Cardiac septum (tissue), 1 donor: ENCODE data around the gene BRCC3. TPM values are rescaled to one million over a fixed set of nuclear protein-coding genes. Genes with fewer than 3 reads are reported as not detected.

Experiments
- DNase-seq: peaks from one replicate; pipeline ENCODE4 v3.0.0-alpha.2; 2020; ENCODE audit warnings: low spot score
- intact Hi-C: fragments of 100-400 bp; cut with DNase I; formaldehyde crosslinking; loops from one replicate; pipeline ENCODE4 v1.14.0; 2022
- total RNA-seq: library from RNA; stranded (reverse); fragmentation: NEBNext Ultra II Directional; extraction: Animal tissue kit (Norgen Biotek cat#: 25700); gene quantifications from one replicate; pipeline ENCODE4 v1.2.1, GENCODE V29; 2021
- donor health status: DM: no; HTN: no; CAD: no.

The BRCC3 gene
- total RNA-seq, 1 donor from 2014 or later = 15.6 TPM

GRCh38 chrX:155055494-155055893 is 15.8 kb upstream of the BRCC3 start:
- no peak for DNase-seq
- intact Hi-C loops = no loop called here

DNA sequence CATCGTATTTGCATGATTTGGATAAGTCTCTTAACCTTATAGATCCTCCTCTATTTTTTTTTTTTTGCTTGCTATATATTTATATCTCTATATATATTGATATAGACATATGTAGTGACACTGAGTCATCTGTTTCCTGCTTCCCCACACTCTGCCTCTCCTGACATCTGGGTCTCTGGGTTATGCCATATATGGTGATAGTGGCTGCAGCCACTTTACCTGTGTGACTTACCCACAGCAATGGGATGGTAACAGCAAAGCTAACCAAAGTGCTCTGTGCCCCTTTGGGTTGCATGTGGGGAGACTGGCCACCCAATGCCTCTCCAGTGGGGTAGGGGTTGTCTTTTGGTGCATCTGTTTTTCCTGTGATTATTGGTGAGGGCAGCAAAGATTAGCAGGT is 14.8 kb upstream of the BRCC3 start:
- intact Hi-C loops = no loop called here
- no peak for DNase-seq

DNA sequence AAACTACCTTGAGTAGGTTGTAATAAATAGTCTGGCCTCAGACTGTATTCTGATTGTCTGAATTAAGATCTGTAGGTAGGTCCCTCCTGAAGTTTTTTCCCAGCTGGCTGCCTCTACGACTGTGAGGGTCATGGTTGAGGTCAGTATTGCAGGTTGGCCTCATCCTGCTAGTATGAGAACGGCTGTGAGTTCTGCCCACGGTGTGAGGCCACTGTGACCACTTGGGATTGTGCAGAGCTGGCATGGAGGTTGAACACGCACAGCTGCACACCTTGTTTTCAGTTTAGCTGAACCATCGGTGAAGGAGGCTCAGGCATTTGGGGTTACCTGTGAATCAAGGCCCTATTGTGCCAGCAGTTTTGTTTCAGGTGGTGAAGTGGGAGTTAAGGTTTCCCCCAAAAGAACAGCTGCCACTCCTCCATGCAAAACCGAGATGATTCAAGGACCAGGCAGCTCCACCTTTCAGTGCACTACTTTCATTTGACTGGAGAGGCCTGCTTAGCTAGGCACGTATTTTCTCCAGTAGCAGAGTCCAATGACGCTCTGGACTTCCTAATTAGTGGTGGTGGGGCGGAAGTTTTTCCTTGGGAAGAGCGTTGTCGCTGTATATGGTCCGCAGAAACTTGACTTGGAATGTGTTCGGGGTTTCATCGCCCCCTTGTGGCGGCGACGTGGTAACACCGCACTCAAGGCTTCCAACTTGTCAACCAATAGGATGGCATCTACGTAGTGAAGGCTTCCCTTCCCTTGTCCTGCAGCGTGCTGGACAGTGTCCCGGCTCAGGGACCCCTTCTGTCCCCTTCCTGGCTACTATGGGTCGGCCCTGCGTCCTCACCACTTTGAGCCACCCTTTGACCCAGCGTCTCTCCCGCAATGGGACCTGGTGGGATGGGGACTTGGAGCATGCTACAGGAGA is 14.2 kb upstream of the BRCC3 start:
- intact Hi-C loops = no loop called here
- DNase-seq = peak; percentile 82

DNA sequence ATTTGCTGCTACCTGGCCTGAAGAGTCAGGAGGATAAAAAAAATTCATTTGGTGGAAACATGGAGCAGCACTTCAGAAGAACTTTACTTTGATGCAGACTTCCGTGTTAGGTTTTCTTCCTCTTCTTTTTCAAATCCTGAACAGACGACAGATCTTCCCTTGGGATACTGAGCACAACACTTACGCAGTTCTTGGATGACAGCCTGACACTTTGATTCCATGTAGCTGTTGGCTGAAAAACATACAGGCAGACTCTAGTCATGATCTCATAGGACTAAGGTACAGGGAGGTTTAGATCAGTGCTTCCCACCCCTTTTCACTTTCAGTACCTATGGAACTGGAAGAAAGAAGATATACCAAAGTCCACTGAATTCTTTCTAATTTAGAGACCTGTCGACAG is 9.5 kb upstream of the BRCC3 start:
- no peak for DNase-seq
- intact Hi-C loops = no loop called here

DNA sequence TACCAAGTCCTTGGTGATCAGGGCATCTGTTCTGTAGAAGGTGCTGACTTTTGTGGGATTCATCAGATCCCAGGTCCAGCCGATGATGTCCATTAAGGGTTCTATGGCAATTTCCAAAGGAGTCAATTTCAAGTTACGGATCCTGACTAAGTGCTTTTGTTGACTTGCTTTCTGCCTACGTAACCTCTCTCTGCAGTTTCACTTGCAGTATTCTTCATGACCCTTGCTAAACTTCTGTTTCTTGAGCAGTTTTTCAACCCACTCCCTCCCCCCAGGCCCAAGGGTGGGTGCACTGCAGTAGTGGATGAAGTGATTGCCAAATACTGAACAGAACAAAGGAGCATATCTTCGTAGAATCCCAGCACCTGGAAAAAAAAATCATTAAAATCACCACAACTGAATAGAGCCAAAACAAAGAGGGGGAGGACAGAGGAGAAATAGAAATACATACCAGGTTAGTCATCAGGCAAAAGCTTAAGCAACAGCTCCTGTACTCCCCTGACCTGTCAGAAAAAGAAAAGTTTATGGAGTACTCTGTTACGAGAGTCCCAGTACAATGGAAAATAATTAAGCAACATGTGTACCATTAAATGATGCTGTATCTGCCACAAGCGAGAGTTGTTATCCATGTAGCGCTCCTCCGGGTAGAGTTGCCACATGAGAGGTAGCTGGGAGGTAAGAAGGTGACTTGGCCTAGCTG is 6.1 kb upstream of the BRCC3 start:
- intact Hi-C loops = no loop called here
- no peak for DNase-seq

- intact Hi-C loops = no loop called here
- no peak for DNase-seq
These were observed 3.1 kb upstream of the BRCC3 start for GRCh38 chrX:155068165-155068564.

DNA sequence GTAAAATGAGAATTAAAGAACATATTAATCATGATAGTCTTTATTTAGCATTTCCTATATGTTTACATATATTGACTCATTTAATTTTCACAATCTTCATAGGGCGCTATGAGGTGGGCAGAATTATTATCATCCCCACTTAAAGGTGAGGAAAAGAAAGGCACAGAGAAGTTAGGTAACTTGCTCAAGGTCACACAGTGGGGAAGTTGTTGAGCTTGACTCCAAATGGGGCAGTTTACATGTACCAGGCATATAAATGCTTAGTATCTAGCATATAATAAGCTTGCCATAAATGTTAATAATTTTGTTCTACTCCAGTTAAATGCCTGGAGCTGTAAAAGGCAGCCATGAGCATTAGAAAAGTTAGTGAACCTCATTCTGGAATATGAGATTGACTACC is 1.9 kb upstream of the BRCC3 start:
- intact Hi-C loops = no loop called here
- DNase-seq = no peak

- no peak for DNase-seq
- intact Hi-C loops = loop anchor here (2.0 kb wide), 1 partner anchor 43 kb away; the partner anchor contains the start of gene FUNDC2
These were observed 1.3 kb upstream of the BRCC3 start for GRCh38 chrX:155070038-155070437.

GRCh38 chrX:155070663-155070974 is 689 bp upstream of the BRCC3 start:
- no peak for DNase-seq
- intact Hi-C loops = loop anchor here (2.0 kb wide), 1 partner anchor 44 kb away; the partner anchor contains the start of gene FUNDC2

DNA sequence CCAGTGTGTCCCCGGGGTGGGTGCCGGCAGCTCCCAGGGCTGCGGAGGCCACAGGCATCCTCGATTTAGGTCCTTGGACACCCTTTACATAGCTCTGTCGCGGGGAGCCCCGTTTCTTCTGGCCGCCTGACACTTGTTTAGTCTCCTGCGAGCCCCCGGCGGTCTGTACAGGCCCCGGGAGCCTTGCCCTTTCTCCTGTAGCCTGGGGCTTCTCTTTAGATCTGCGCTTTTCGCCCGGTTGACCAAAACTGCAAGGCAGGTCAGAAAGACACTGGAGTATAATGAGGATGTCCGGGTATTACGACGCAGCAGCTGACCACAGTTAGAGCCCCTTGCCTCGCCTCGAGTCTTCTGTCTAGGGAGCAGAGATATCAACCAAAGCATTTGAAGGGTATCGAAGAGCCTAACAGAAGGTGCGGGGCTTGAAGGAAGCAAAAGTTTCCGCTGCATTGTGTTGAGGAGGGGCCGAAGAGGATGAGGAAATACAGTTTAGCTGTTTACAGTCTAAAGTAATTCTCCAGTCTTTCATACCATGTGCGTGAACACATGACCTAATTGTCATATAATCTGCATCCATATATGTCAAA is 479 bp downstream of the BRCC3 start:
- no peak for DNase-seq
- intact Hi-C loops = loop anchor here (2.0 kb wide), 1 partner anchor 45 kb away; the partner anchor contains the start of gene FUNDC2

DNA sequence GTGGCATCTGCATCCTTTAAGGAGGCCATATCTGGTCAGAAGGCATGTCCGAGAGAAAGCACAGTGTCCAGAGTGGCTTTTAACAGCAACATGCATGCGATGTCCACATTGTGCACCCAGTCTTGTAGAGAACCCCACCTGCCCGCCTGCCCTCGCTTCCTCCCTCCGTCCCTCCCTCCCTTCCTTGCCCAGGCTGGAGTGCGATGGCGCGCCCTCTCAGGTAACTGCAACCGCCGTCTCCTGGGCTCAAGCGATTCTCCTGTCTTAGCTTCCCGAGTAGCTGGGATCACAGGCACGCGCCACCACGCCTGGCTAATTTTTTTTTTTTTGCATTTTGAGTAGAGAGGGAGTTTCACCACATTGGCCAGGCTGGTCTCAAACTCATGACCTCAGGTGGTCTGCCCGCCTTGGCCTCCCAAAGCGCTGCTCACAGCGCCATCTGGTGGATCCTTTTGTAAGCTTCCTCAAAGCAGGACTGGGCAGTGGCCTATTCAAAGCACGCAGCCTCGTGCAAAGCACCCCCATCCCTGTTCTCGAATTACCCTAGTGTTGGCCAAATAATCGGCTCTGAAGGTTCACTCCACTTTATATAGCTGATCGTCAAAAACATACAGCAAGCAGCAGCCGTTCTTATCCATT is 15.0 kb downstream of the BRCC3 start:
- intact Hi-C loops = no loop called here
- DNase-seq = no peak

GRCh38 chrX:155086961-155087735 is 15.8 kb downstream of the BRCC3 start:
- DNase-seq = no peak
- intact Hi-C loops = no loop called here

GRCh38 chrX:155094468-155095061 is 23.3 kb downstream of the BRCC3 start:
- intact Hi-C loops = no loop called here
- DNase-seq = no peak

DNA sequence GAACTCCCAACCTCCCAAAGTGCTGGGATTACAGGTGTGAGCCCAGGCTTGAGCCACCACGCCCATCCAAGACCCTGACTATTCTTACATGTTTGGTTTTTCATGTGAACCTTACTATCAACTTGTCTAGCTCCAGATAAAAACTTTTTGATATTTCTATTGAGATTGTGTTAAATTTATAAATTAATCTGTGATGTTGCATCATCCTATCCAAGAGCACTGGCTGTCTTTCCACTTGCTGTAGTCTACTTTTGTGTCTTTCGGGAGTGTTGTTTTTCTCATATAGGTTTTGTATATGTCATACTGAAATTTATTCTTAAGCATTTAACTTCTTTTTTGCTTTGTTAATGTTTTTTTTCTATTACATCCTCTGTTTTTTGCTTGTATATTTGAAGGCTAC is 34.6 kb downstream of the BRCC3 start:
- DNase-seq = no peak
- intact Hi-C loops = no loop called here

DNA sequence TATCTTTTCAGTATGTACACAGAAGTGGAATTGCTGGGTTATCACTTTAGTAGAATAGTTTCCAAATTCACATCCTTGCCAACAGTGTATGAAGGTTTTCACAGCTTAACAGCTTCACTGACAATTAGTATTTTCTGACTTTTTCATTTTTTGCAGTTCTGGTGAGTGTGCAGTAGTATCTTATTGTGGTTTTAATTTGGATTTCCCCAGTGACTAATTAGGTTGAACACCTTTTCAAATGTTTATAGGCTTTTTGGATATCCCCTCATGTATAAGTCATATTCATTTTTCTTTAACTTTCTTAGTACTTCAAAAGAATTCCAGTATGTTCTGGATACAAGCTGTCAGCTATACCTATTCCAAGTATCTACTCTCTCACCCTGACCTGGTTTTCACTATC is 37.1 kb downstream of the BRCC3 start:
- intact Hi-C loops = no loop called here
- no peak for DNase-seq

GRCh38 chrX:155112171-155112570 is 40.9 kb downstream of the BRCC3 start:
- DNase-seq = no peak
- intact Hi-C loops = no loop called here

- DNase-seq = no peak
- intact Hi-C loops = no loop called here
These were observed 41.8 kb downstream of the BRCC3 start for GRCh38 chrX:155113097-155113496.

GRCh38 chrX:155115174-155115819 is 44.0 kb downstream of the BRCC3 start:
- intact Hi-C loops = no loop called here
- no peak for DNase-seq

- DNase-seq = no peak
- intact Hi-C loops = no loop called here
These were observed 56.2 kb downstream of the BRCC3 start for GRCh38 chrX:155127465-155127864.
